H1 (cell line): Measurements from ENCODE around the gene PTGIS. TPM values are rescaled to one million over a fixed set of nuclear protein-coding genes. Genes with fewer than 3 reads are reported as not detected.

Experiments used
- CTCF ChIA-PET: fragments of 300-600 bp; sonication (Branson Sonifier 250); formaldehyde crosslinking; loops from one replicate; lab custom pipeline; 2021; ENCODE audit not compliant: partially characterized antibody; lab: Charles Lee
- POLR2A ChIA-PET: fragments of 300-600 bp; sonication (Branson Sonifier 250); formaldehyde crosslinking; loops from one replicate; lab custom pipeline; 2021; ENCODE audit warnings: inconsistent platforms; ENCODE audit not compliant: partially characterized antibody; lab: Charles Lee
- DNase-seq, 2 experiments: peaks; one replicate each; pipeline versions ENCODE4 v3.0.0 to v3.0.0-alpha.2; 2010 to 2022; ENCODE audit warnings: low spot score in 2 of 2, low read depth in 1 of 2, mixed read lengths in 1 of 2
- FAIRE-seq: peaks from 2 replicates; lab custom pipeline; 2011; peaks lifted over from hg19 to GRCh38; lab: Jason Lieb, UNC
- H2AFZ ChIP-seq: 2 replicates; pipeline ENCODE4 v1.8.1; 2012; ENCODE audit warnings: low read length, inconsistent platforms
- H2AK5ac ChIP-seq: 2 replicates; pipeline ENCODE4 v1.6.1; 2013; ENCODE audit warnings: low read depth, low read length
- H2BK120ac ChIP-seq: replicated peaks from 2 replicates; pipeline ENCODE3; 2013; ENCODE audit warnings: low read depth, low read length, inconsistent platforms
- H2BK12ac ChIP-seq: 2 replicates; pipeline ENCODE4 v1.6.1; 2013; ENCODE audit warnings: low read depth, low read length
- H2BK15ac ChIP-seq: 2 replicates; pipeline ENCODE4 v1.6.1; 2013; ENCODE audit warnings: low read length
- H2BK20ac ChIP-seq: 2 replicates; pipeline ENCODE4 v1.6.1; 2013; ENCODE audit warnings: low read length
- H2BK5ac ChIP-seq: 2 replicates; pipeline ENCODE4 v1.6.1; 2013; ENCODE audit warnings: low read depth, low read length
- H3K14ac ChIP-seq: 2 replicates; pipeline ENCODE4 v1.6.1; 2013; ENCODE audit warnings: inconsistent platforms; ENCODE audit not compliant: insufficient read length
- H3K18ac ChIP-seq: 2 replicates; pipeline ENCODE4 v1.6.1; 2013; ENCODE audit warnings: low read length; ENCODE audit errors: extremely low read depth
- H3K23ac ChIP-seq: 2 replicates; pipeline ENCODE4 v1.6.1; 2013; ENCODE audit warnings: inconsistent platforms; ENCODE audit not compliant: insufficient read length
- H3K23me2 ChIP-seq: 2 replicates; pipeline ENCODE4 v1.6.1; 2013; ENCODE audit warnings: low read depth, low read length
- H3K27ac ChIP-seq: 2 replicates; pipeline ENCODE4 v1.6.1; 2011; ENCODE audit warnings: low read depth, low read length, inconsistent platforms
- H3K27me3 ChIP-seq, 4 experiments: replicated peaks in 1 of 4; 1 replicate in 1 of 4; 2 replicates in 3 of 4; pipeline versions ENCODE4 v1.6.1 to v1.8.1; 2011 to 2013; ENCODE audit warnings: low read length in 3 of 4, mild to moderate bottlenecking in 3 of 4, inconsistent platforms in 2 of 4, mixed read lengths in 2 of 4, moderate library complexity in 1 of 4; ENCODE audit not compliant: control insufficient read depth in 3 of 4, insufficient read depth in 3 of 4; ENCODE audit errors: extremely low read depth in 1 of 4
- H3K36me3 ChIP-seq, 4 experiments: 2 replicates each; pipeline versions ENCODE4 v1.6.1 to v1.8.1; 2011 to 2013; ENCODE audit warnings: mild to moderate bottlenecking in 4 of 4, low read length in 3 of 4, moderate library complexity in 2 of 4, control low read depth in 1 of 4, inconsistent platforms in 1 of 4; ENCODE audit not compliant: insufficient read depth in 4 of 4, control insufficient read depth in 2 of 4
- H3K4ac ChIP-seq: replicated peaks from 2 replicates; pipeline ENCODE3; 2013; ENCODE audit warnings: low read length, low read depth, mixed read lengths, inconsistent platforms; ENCODE audit not compliant: insufficient read length
- H3K4me1 ChIP-seq, 4 experiments: replicated peaks in 1 of 4; 1 replicate in 1 of 4; 2 replicates in 3 of 4; pipeline versions ENCODE4 v1.6.1 to v1.8.1; 2011 to 2013; ENCODE audit warnings: low read length in 3 of 4, inconsistent platforms in 2 of 4, mixed read lengths in 1 of 4; ENCODE audit not compliant: insufficient read depth in 4 of 4, control insufficient read depth in 3 of 4
- H3K4me2 ChIP-seq, 2 experiments: 2 replicates each; pipeline versions ENCODE4 v1.6.1 to v1.8.1; 2011 to 2013; ENCODE audit warnings: low read depth in 2 of 2, low read length in 2 of 2, control low read depth in 1 of 2, inconsistent platforms in 1 of 2, mild to moderate bottlenecking in 1 of 2; ENCODE audit not compliant: insufficient read depth in 1 of 2
- H3K4me3 ChIP-seq, 4 experiments: fragments of 200-600, 300-600 bp in 1 of 4; sonication (generic), shearing (Covaris generic), sonication (Bioruptor Twin) in 1 of 4; 2 replicates each; pipeline versions ENCODE4 v1.5.1 to v1.8.1; 2011 to 2016; ENCODE audit warnings: low read length in 4 of 4, low read depth in 3 of 4, control low read depth in 2 of 4, inconsistent platforms in 2 of 4, mild to moderate bottlenecking in 2 of 4, mixed read lengths in 1 of 4, moderate library complexity in 1 of 4; ENCODE audit not compliant: insufficient read depth in 2 of 4; ENCODE audit errors: extremely low read depth in 1 of 4
- H3K56ac ChIP-seq: replicated peaks from 2 replicates; pipeline ENCODE3; 2013; ENCODE audit warnings: low read depth, mild to moderate bottlenecking, mixed read lengths, low read length, inconsistent platforms; ENCODE audit not compliant: insufficient read length
- H3K79me1 ChIP-seq: 2 replicates; pipeline ENCODE4 v1.6.1; 2013; ENCODE audit warnings: low read depth, low read length, control low read depth
- H3K79me2 ChIP-seq, 2 experiments: 2 replicates each; pipeline versions ENCODE4 v1.6.1 to v1.8.1; 2012 to 2013; ENCODE audit warnings: low read length in 2 of 2, mild to moderate bottlenecking in 2 of 2, inconsistent platforms in 1 of 2; ENCODE audit not compliant: insufficient read depth in 2 of 2, control insufficient read depth in 1 of 2
- H3K9ac ChIP-seq, 4 experiments: replicated peaks in 1 of 4; 1 replicate in 1 of 4; 2 replicates in 3 of 4; pipeline versions ENCODE4 v1.6.1 to v1.8.1; 2011 to 2013; ENCODE audit warnings: low read depth in 3 of 4, low read length in 3 of 4, control low read depth in 2 of 4, mild to moderate bottlenecking in 2 of 4, moderate library complexity in 2 of 4, inconsistent platforms in 1 of 4; ENCODE audit errors: extremely low read depth in 1 of 4
- H3K9me3 ChIP-seq, 2 experiments: 2 replicates each; pipeline versions ENCODE4 v1.6.1 to v1.8.1; 2012 to 2013; ENCODE audit warnings: mild to moderate bottlenecking in 2 of 2, moderate library complexity in 2 of 2, control low read depth in 1 of 2, inconsistent platforms in 1 of 2, low read depth in 1 of 2, low read length in 1 of 2, mixed read lengths in 1 of 2; ENCODE audit not compliant: insufficient read depth in 2 of 2
- H4K20me1 ChIP-seq, 2 experiments: replicated peaks in 1 of 2; 2 replicates each; pipeline versions ENCODE3 to v1.8.1; 2011 to 2013; ENCODE audit warnings: inconsistent platforms in 2 of 2, low read length in 2 of 2, mild to moderate bottlenecking in 1 of 2; ENCODE audit not compliant: insufficient read depth in 2 of 2, control insufficient read depth in 1 of 2
- H4K5ac ChIP-seq: 2 replicates; pipeline ENCODE4 v1.6.1; 2013; ENCODE audit warnings: low read length, low read depth, mixed read lengths, inconsistent platforms; ENCODE audit not compliant: insufficient read length
- H4K8ac ChIP-seq: 2 replicates; pipeline ENCODE4 v1.8.0; 2013; ENCODE audit warnings: mild to moderate bottlenecking, moderate library complexity, low read length, inconsistent platforms; ENCODE audit not compliant: insufficient read depth; ENCODE audit errors: extremely low read depth
- H4K91ac ChIP-seq: replicated peaks from 2 replicates; pipeline ENCODE3; 2013; ENCODE audit warnings: low read length, mixed read lengths, inconsistent platforms; ENCODE audit not compliant: insufficient read length
- KDM4A ChIP-seq: IDR thresholded peaks from one replicate; pipeline ENCODE4 v1.7.1; 2012; ENCODE audit warnings: low read depth, mild to moderate bottlenecking, moderate library complexity, low read length, inconsistent platforms; ENCODE audit not compliant: severe bottlenecking
- POLR2AphosphoS5 ChIP-seq: IDR thresholded peaks from 2 replicates; pipeline ENCODE4 v1.6.1; 2011; ENCODE audit warnings: low read depth, low read length
- RAD21 ChIP-seq, 2 experiments: IDR thresholded peaks in 1 of 2; conservative IDR thresholded peaks in 1 of 2; 2 replicates each; pipeline ENCODE4 v1.6.1; 2011; ENCODE audit warnings: low read depth in 2 of 2, low read length in 2 of 2, improper control_type of control experiment in 1 of 2, inconsistent platforms in 1 of 2, mild to moderate bottlenecking in 1 of 2, moderate library complexity in 1 of 2
- WGBS, 2 experiments: shearing (Covaris generic) in 1 of 2; methylation state at CpG; one replicate each; pipeline versions ENCODE4 v1.1.6 to v1.1.7; 2013 to 2015; ENCODE audit warnings: low lambda C conversion rate in 2 of 2, mixed read lengths in 2 of 2, inconsistent platforms in 1 of 2, low coverage in 1 of 2, missing lambda C conversion rate in 1 of 2; ENCODE audit not compliant: insufficient replicate concordance in 2 of 2, insufficient coverage in 1 of 2, insufficient read length in 1 of 2; ENCODE audit errors: extremely low coverage in 1 of 2, missing lambda C conversion rate in 1 of 2; 5-methylcytosine and 5-hydroxymethylcytosine counted together
- polyA plus RNA-seq, 7 experiments: library from polyadenylated mRNA; depleted of rRNA in 3 of 7; stranded (reverse) in 5 of 7; unstranded in 2 of 7; fragments of >200 nt in 5 of 7; fragments of 200-250 nt in 2 of 7; gene quantifications; 1 replicate in 5 of 7; 2 replicates in 1 of 7; 4 replicates in 1 of 7; pipeline versions ENCODE4 v1.2.1 to v1.2.3, GENCODE V29; 2011 to 2013; ENCODE audit warnings: missing spikeins in 2 of 7, mixed read lengths in 2 of 7
- total RNA-seq: library from RNA; stranded (reverse); fragmentation: NEBNext Ultra II Directional; extraction: Animal tissue kit (Norgen Biotek cat#: 25700); gene quantifications from 2 replicates; pipeline ENCODE4 v1.2.1, GENCODE V29; 2021

The PTGIS gene
- total and polyA plus RNA-seq, 2 of the 8 experiments (the other 6 are each of a cell fraction or from before 2014, with no cell fraction given), result 29.9 to 35.5 TPM

GRCh38 chr20:49516916-49517804, 50.8 kb downstream of the PTGIS start:
- Histone ChIP-seq H3K23ac (no peak overlapping the region), H2AK5ac (no peak overlapping the region), H2BK5ac (no peak overlapping the region), H4K91ac (no peak overlapping the region), H3K4me3 (no peak overlapping the region), H2BK12ac (0 out of 2 replicates have a peak overlapping the region, but pooled peaks have one; percentile 17), H2BK120ac (no peak overlapping the region), H3K79me1 (no peaks in the 10 kb centered on the region), H3K9me3 (no peaks in the 10 kb centered on the region), H3K79me2 (no peaks in the 10 kb centered on the region), H3K18ac (no peak overlapping the region), H3K14ac (no peak overlapping the region), H3K4me1 (no peaks in the 10 kb centered on the region; a peak in 1 of 7 replicates), H3K56ac (no peak overlapping the region), H2AFZ (no peak overlapping the region), H2BK20ac (no peak overlapping the region), H3K9ac (no peak overlapping the region), H3K23me2 (peaks cover 3% of the 10 kb centered on the region; the same call in 1 of the 2 replicates), H3K4ac (no peak overlapping the region), H2BK15ac (no peak overlapping the region), H3K4me2 (no peak overlapping the region), H4K5ac (no peak overlapping the region), H4K20me1 (peaks cover 0 to 5% of the 10 kb centered on the region in 2 experiments), H3K27ac (no peak overlapping the region), H3K27me3 (no peaks in the 10 kb centered on the region), H4K8ac (no peak overlapping the region), H3K36me3 (0 out of 8 replicates have a peak, but pooled peaks cover 0 to 5% (median 0%) of the 10 kb centered on the region in 4 experiments)
- FAIRE-seq (no peak), DNase-seq (no peak)
- TF ChIP-seq POLR2AphosphoS5 (no peak), RAD21 (IDR thresholded peaks at IDR 0.05 in 1 of 2, conservative IDR thresholded peaks at IDR 0.05 in 1 of 2; ENCODE audit: low read depth in 2 of 2, low read length in 2 of 2) (no peak), KDM4A (no peak)
- ChIA-PET POLR2A (interaction anchor here (0.6 kb wide), 1 partner anchor 54 kb away, joined by 4 read pairs; no protein-coding TSS in a partner anchor), CTCF (interaction anchor here (1.0 to 2.3 kb wide), 10 partner anchors 9 to 133 kb away, joined by 3 to 9 read pairs (median 4); no protein-coding TSS in a partner anchor)
- 87% methylated on average over 17 of the region's 17 CpGs; no CpG with 5 or more reads in 1 of the 2 experiments for WGBS, 2 experiments
